Glutamatergic neuron (in vitro differentiated cells): ENCODE data around the gene OSBPL1A. TPM values are rescaled to one million over a fixed set of nuclear protein-coding genes. Genes with fewer than 3 reads are reported as not detected.

Experiments used
- DNase-seq: peaks from one replicate; pipeline ENCODE4 v3.0.0; 2022
- H3K27ac Mint-ChIP-seq: one replicate; pipeline ENCODE4 v1.8.0; 2020; ENCODE audit warnings: mild to moderate bottlenecking, mixed read lengths, inconsistent platforms; ENCODE audit not compliant: unreplicated experiment
- H3K27me3 Mint-ChIP-seq: one replicate; pipeline ENCODE4 v1.8.0; 2020; ENCODE audit warnings: mild to moderate bottlenecking, moderate library complexity, mixed read lengths, inconsistent platforms; ENCODE audit not compliant: unreplicated experiment
- H3K36me3 Mint-ChIP-seq: one replicate; pipeline ENCODE4 v1.8.0; 2020; ENCODE audit warnings: mild to moderate bottlenecking, mixed read lengths, inconsistent platforms; ENCODE audit not compliant: unreplicated experiment
- H3K4me1 Mint-ChIP-seq: one replicate; pipeline ENCODE4 v1.8.0; 2020; ENCODE audit warnings: mild to moderate bottlenecking, low read depth, mixed read lengths, inconsistent platforms; ENCODE audit not compliant: unreplicated experiment
- H3K4me3 Mint-ChIP-seq: one replicate; pipeline ENCODE4 v1.8.0; 2020; ENCODE audit warnings: mild to moderate bottlenecking, mixed read lengths, inconsistent platforms; ENCODE audit not compliant: unreplicated experiment
- H3K9me3 Mint-ChIP-seq: one replicate; pipeline ENCODE4 v1.8.0; 2020; ENCODE audit warnings: mild to moderate bottlenecking, moderate library complexity, mixed read lengths, inconsistent platforms; ENCODE audit not compliant: unreplicated experiment
- CTCF ChIP-seq: fragments of 200-600 bp; sonication (generic); IDR thresholded peaks from one replicate; pipeline ENCODE4 v1.5.0; 2021; ENCODE audit not compliant: partially characterized antibody, unreplicated experiment
- total RNA-seq: library from RNA; stranded (reverse); fragmentation: NEBNext Ultra II Directional; extraction: Animal tissue kit (Norgen Biotek cat#: 25700); gene quantifications from one replicate; pipeline ENCODE4 v1.2.1, GENCODE V29; 2021; ENCODE audit not compliant: unreplicated experiment

OSBPL1A gene
- total RNA-seq, 1 donor from 2014 or later: 27.5 TPM

DNA sequence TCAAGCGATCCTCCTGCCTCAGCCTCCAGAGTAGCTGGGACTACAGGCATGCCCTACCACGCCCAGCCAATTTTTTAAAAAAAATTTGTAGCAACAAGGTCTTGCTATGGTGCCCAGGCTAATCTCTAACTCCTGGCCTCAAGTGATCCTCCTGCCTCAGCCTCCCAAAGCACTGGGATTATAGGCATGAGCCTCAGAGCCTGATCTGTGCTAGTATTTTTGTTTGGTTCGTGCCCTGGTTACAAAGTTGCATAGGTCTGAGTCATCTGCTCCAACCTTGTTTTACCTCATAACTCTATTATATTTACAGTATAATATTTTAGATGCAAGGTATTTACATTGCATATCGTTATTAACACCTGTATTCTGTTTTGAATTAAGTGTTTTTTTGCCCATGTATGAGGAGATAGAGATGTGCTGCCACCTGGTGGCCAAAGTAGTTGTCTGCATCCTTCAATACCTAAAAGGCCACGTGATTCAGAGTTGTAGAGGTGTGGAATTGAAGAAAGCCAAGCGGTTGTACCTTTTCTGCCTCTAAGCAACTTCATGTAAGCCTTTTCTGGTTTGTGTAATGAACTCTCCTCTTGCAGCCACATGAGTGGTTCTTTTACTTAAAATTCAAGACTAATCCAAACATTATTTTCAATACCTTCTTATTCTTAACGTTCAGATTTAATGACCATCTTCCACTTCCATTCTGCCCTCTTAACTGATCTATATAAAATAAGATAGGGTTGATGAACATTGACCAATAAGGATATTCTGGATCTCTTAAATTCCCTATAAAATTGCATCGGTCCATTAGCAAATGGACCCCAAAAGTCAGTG is 278.7 kb downstream of the OSBPL1A start:
- Mint-ChIP-seq H3K27ac (no peak overlapping the region), H3K4me1 (peaks cover 2% of the 10 kb centered on the region), H3K9me3 (peaks cover 3% of the 10 kb centered on the region), H3K27me3 (peaks cover 7% of the 10 kb centered on the region), H3K36me3 (no peaks in the 10 kb centered on the region), H3K4me3 (no peak overlapping the region)
- peak; percentile 70 for DNase-seq
- TF ChIP-seq CTCF: peak; percentile 95

DNA sequence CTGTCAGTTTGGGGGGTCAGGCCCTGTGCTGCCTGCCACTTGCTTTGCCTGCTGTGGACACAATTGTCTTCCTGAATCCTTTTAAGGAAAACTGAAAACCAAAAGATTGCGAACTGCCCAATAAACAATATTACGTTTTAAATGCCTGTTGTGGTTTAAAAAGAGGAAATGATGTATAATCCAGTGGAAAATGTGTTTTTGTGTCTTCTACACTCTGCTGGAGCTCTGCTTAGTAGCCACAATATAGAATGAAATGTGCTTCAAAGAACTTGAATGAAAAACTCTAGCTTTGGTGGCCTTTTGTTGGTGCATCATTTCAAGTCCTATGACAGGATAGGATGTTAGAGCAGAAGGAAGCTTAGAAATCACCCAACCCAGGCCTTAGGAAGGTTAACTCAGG is 282.0 kb downstream of the OSBPL1A start:
- H3K4me1 Mint-ChIP-seq: peaks cover 13% of the 10 kb centered on the region
- peaks cover 3% of the 10 kb centered on the region for H3K27me3 Mint-ChIP-seq
- H3K4me3 Mint-ChIP-seq: no peak overlapping the region

DNA sequence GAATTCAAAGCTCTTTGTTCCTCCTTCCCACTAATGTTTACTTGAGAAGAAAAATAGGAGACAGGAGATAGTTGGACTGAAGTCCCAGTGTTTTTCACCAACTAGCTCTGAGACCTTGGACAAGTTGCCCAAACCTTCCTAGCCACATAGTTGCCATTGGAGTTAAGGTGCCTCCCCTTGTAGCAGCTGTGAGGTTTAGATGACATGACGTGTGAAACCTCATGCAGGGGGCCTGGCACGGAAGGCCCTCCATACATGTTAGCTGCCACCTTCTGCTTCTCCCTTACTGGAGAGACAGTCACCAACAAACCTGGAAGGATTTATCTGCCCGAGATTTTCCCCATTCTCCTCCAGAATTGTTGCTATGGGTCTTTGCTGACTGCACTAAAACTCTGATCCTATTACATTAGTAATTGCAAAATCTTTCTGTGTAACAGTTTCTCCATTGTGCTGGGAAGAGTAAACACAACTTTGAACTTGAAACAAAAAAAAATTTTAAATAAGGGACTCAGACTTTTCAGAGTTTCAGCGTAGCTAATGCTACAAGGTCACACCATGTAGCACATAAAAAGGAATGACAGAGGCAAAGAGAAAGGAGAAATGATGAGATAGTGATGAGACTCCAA is 282.6 kb downstream of the OSBPL1A start:
- no peak for TF ChIP-seq CTCF
- Mint-ChIP-seq H3K27me3 (peaks cover 3% of the 10 kb centered on the region), H3K9me3 (peaks cover 3% of the 10 kb centered on the region), H3K27ac (no peak overlapping the region), H3K4me1 (peaks cover 13% of the 10 kb centered on the region), H3K4me3 (no peak overlapping the region), H3K36me3 (no peaks in the 10 kb centered on the region)
- DNase-seq: no peak

More for the DNA sequence above, 282.0 kb downstream of the OSBPL1A start:
- TF ChIP-seq CTCF: no peak
- DNase-seq: no peak
- H3K9me3 Mint-ChIP-seq: peaks cover 3% of the 10 kb centered on the region
- no peaks in the 10 kb centered on the region for H3K36me3 Mint-ChIP-seq
- no peak overlapping the region for H3K27ac Mint-ChIP-seq

GRCh38 chr18:24112874-24113615 is 284.6 kb downstream of the OSBPL1A start:
- no peak for DNase-seq
- peaks cover 1% of the 10 kb centered on the region for H3K27me3 Mint-ChIP-seq
- no peaks in the 10 kb centered on the region for H3K36me3 Mint-ChIP-seq
- H3K4me1 Mint-ChIP-seq: peaks cover 13% of the 10 kb centered on the region
- H3K4me3 Mint-ChIP-seq: no peak overlapping the region
- no peak for TF ChIP-seq CTCF
- peaks cover 3% of the 10 kb centered on the region for H3K9me3 Mint-ChIP-seq
- peak overlapping the region; percentile 5 for H3K27ac Mint-ChIP-seq
